Heart right ventricle (tissue), 16 donors: ENCODE measurements around the gene TGFBR1. TPM values are rescaled to one million over a fixed set of nuclear protein-coding genes. Genes with fewer than 3 reads are reported as not detected.

Source experiments
- ATAC-seq, 8 donors: fragments of 200-7000 bp; cut with Tn5 transposase; one replicate each; pipeline ENCODE4 v1.9.1; 2020; ENCODE audit warnings: mild to moderate bottlenecking in 8 of 8, moderate library complexity in 8 of 8, moderate number of reproducible peaks in 1 of 8
- DNase-seq, 2 donors: peaks; one replicate each; pipeline ENCODE4 v3.0.0-alpha.2; 2020
- H3K27ac ChIP-seq, 10 donors: fragments of 200-600 bp; sonication (generic) in 2 of 10; one replicate each; pipeline versions ENCODE4 v1.5.0 to v1.8.0; 2020 to 2022; ENCODE audit warnings: mild to moderate bottlenecking in 3 of 10
- H3K27me3 ChIP-seq, 7 donors: fragments of 200-600 bp; one replicate each; pipeline ENCODE4 v1.8.0; 2021 to 2022; ENCODE audit warnings: mild to moderate bottlenecking in 2 of 7
- H3K36me3 ChIP-seq, 9 donors: fragments of 200-600 bp; sonication (generic) in 1 of 9; one replicate each; pipeline versions ENCODE4 v1.5.0 to v1.8.0; 2020 to 2022; ENCODE audit warnings: mild to moderate bottlenecking in 2 of 9
- H3K4me1 ChIP-seq, 9 donors: fragments of 200-600 bp; sonication (generic) in 1 of 9; one replicate each; pipeline versions ENCODE4 v1.5.0 to v1.8.0; 2020 to 2022; ENCODE audit warnings: mild to moderate bottlenecking in 4 of 9
- H3K4me3 ChIP-seq, 10 donors: fragments of 200-600 bp; sonication (generic) in 2 of 10; one replicate each; pipeline versions ENCODE4 v1.5.0 to v1.8.0; 2020 to 2022; ENCODE audit warnings: mild to moderate bottlenecking in 7 of 10, moderate library complexity in 2 of 10
- H3K9me3 ChIP-seq, 11 donors: fragments of 200-600 bp in 10 of 11; sonication (generic) in 2 of 11; one replicate each; pipeline versions ENCODE4 v1.5.0 to v1.8.0; 2013 to 2022; ENCODE audit warnings: mild to moderate bottlenecking in 2 of 11, control low read depth in 1 of 11, moderate library complexity in 1 of 11
- CTCF ChIP-seq, 9 donors: fragments of 200-600 bp; sonication (generic) in 2 of 9; IDR thresholded peaks; one replicate each; pipeline versions ENCODE4 v1.5.0 to v1.8.0; 2021 to 2022; ENCODE audit warnings: antibody characterized with exemption in 9 of 9, mild to moderate bottlenecking in 5 of 9, moderate library complexity in 1 of 9
- WGBS, 2 donors: extraction: QIAGEN DNeasy Blood & Tissue Kit; methylation state at CpG; one replicate each; pipeline ENCODE4 v1.1.7; 2013; ENCODE audit warnings: inconsistent platforms in 1 of 2; 5-methylcytosine and 5-hydroxymethylcytosine counted together
- intact Hi-C, 10 donors: fragments of 100-400 bp; cut with DNase I; formaldehyde crosslinking; loops; one replicate each; pipeline versions ENCODE4 v1.11.1 to v1.14.2; 2022
- polyA plus RNA-seq, 2 donors: library from polyadenylated mRNA; stranded (reverse); fragments of 200-250 nt; gene quantifications; one replicate each; pipeline ENCODE4 v1.2.3, GENCODE V29; 2013
- total RNA-seq, 10 donors: library from RNA; stranded (reverse); fragmentation: NEBNext Ultra II Directional in 3 of 10; extraction: Animal tissue kit (Norgen Biotek cat#: 25700) in 3 of 10; gene quantifications; one replicate each; pipeline versions ENCODE4 v1.2.1 to v1.2.4, GENCODE V29; 2021 to 2023
- donor health status: Arrhythmogenic right ventricular cardiomyopathy.
- donor health status: ischemic (EF 13 %, LVEDD 7.1; RV severe dilation, severe dysfunction).
- donor health status: healthy with polysubstance abuse.
- donor health status: DM: no; HTN: yes; CAD: no.
- donor health status: DM: no; HTN: no; CAD: no.
- donor health status: ischemic (EF 25% LVEDD 6.9; RV normal size, moderate dysfunction).
- donor health status: ischemic (EF 25% LVEDD 5.7; RV mildly dilated, moderate dysfunction).
- donor health status: healthy.
- donor health status: DM: yes; HTN: yes; CAD: no.
- donor health status: Ischemic cardiomyopathy.
- donor health status: ischemic (EF 35%, LVEDD 5.7; RV mildly dilated, moderate dysfunction).
- donor health status: nonischemic (EF 11% LVEDD 7.7; RV severe dilation, severe dysfunction).
- donor health status: DM: yes; HTN: yes; CAD: no.
- donor health status: PGD.
- donor health status: ischemic (EF 29% LVEDD 5.4; RV normal size, mild dysfunction).
- donor health status: nonischemic (EF 23%, LVEDD 6.1; RV moderate dilation, normal function).

TGFBR1 gene
- total and polyA plus RNA-seq, 12 donors = 4.9 to 25.4 (median 13.5) TPM

- Histone ChIP-seq H3K4me3 (no peak overlapping the region), H3K36me3 (no peaks in the 10 kb centered on the region), H3K4me1 (peaks cover 0 to 22% (median 9%) of the 10 kb centered on the region in 9 donors), H3K27ac (no peak overlapping the region), H3K27me3 (no peaks in the 10 kb centered on the region), H3K9me3 (no peaks in the 10 kb centered on the region)
- ATAC-seq = no peak
- intact Hi-C loops = loop anchor here in 9 of 10 donors (5.0 to 10.0 kb wide), 9 partner anchors 42 to 1414 kb away; partner anchors contain the start of genes ALG2 (in 1 of the 9) and SEC61B (in 1 of the 9)
- no peak for DNase-seq
- no peak for TF ChIP-seq CTCF (IDR thresholded peaks at IDR 0.05)
- WGBS, 2 donors = 83 to 86% methylated on average over 9 of the region's 9 CpGs
Observed at GRCh38 chr9:99180662-99181061, 75.7 kb downstream of the TGFBR1 start.

GRCh38 chr9:99181206-99181605, 76.3 kb downstream of the TGFBR1 start:
- H3K36me3 ChIP-seq = no peaks in the 10 kb centered on the region
- H3K4me3 ChIP-seq = no peak overlapping the region
- no peak for ATAC-seq
- no peaks in the 10 kb centered on the region for H3K27me3 ChIP-seq
- 60 to 61% methylated on average over 2 of the region's 2 CpGs for WGBS, 2 donors
- intact Hi-C loops = loop anchor here in 9 of 10 donors (5.0 to 10.0 kb wide), 9 partner anchors 41 to 1414 kb away; partner anchors contain the start of genes ALG2 (in 1 of the 9) and SEC61B (in 1 of the 9)
- peaks cover 0 to 22% (median 9%) of the 10 kb centered on the region in 9 donors for H3K4me1 ChIP-seq
- TF ChIP-seq CTCF (IDR thresholded peaks at IDR 0.05) = no peak
- no peaks in the 10 kb centered on the region for H3K9me3 ChIP-seq
- no peak for DNase-seq
- no peak overlapping the region for H3K27ac ChIP-seq

GRCh38 chr9:99181621-99182020, 76.7 kb downstream of the TGFBR1 start:
- DNase-seq (no peak), ATAC-seq (no peak)
- H3K36me3 ChIP-seq = no peaks in the 10 kb centered on the region
- H3K27me3 ChIP-seq = no peaks in the 10 kb centered on the region
- intact Hi-C loops = loop anchor here in 9 of 10 donors (5.0 to 10.0 kb wide), 9 partner anchors 41 to 1413 kb away; partner anchors contain the start of genes ALG2 (in 1 of the 9) and SEC61B (in 1 of the 9)
- no peaks in the 10 kb centered on the region for H3K9me3 ChIP-seq
- WGBS, 2 donors = 73 to 81% methylated on average over 4 of the region's 4 CpGs
- H3K4me3 ChIP-seq = no peak overlapping the region
- H3K27ac ChIP-seq = no peak overlapping the region
- TF ChIP-seq CTCF (IDR thresholded peaks at IDR 0.05) = no peak
- H3K4me1 ChIP-seq = peaks cover 0 to 22% (median 9%) of the 10 kb centered on the region in 9 donors

GRCh38 chr9:99182356-99182755, 77.4 kb downstream of the TGFBR1 start:
- no peak for ATAC-seq
- H3K4me3 ChIP-seq = no peak overlapping the region
- H3K27ac ChIP-seq = no peak overlapping the region
- H3K27me3 ChIP-seq = no peaks in the 10 kb centered on the region
- DNase-seq = no peak
- no peaks in the 10 kb centered on the region for H3K36me3 ChIP-seq
- H3K4me1 ChIP-seq = peaks cover 0 to 22% (median 9%) of the 10 kb centered on the region in 9 donors
- H3K9me3 ChIP-seq = no peaks in the 10 kb centered on the region
- 84 to 92% methylated on average over 3 of the region's 3 CpGs for WGBS, 2 donors
- no peak for TF ChIP-seq CTCF (IDR thresholded peaks at IDR 0.05)
- intact Hi-C loops = loop anchor here in 9 of 10 donors (5.0 to 10.0 kb wide), 9 partner anchors 40 to 1412 kb away; partner anchors contain the start of genes ALG2 (in 1 of the 9) and SEC61B (in 1 of the 9)
